Neural cell (in vitro differentiated cells): ENCODE results near the gene DKK1. TPM values are rescaled to one million over a fixed set of nuclear protein-coding genes. Genes with fewer than 3 reads are reported as not detected.

Experiments used
- H2AFZ ChIP-seq: fragments of 200-600, 300-800 bp; sonication (generic), shearing (Covaris generic); 2 replicates; pipeline ENCODE4 v1.6.0; 2014; ENCODE audit warnings: low read depth, mild to moderate bottlenecking, antibody characterized with exemption, low read length, moderate library complexity
- H3F3A ChIP-seq: fragments of 200-600 bp; shearing (Covaris generic); 2 replicates; pipeline ENCODE4 v1.6.1; 2016; ENCODE audit warnings: mild to moderate bottlenecking, moderate library complexity, mixed read lengths, antibody characterized with exemption, low read length; ENCODE audit not compliant: insufficient read depth, poor library complexity, severe bottlenecking
- H3K27ac ChIP-seq: fragments of 200-600, 300-800 bp; sonication (generic), shearing (Covaris generic); 2 replicates; pipeline ENCODE4 v1.5.1; 2014; ENCODE audit warnings: mild to moderate bottlenecking, low read length, moderate library complexity
- H3K27me3 ChIP-seq: fragments of 300-800, 200-600 bp; sonication (generic), shearing (Covaris generic); 2 replicates; pipeline ENCODE4 v1.6.0; 2014; ENCODE audit warnings: mild to moderate bottlenecking, low read depth, low read length, moderate library complexity; ENCODE audit not compliant: insufficient read depth
- H3K36me3 ChIP-seq: fragments of 300-800, 200-600 bp; sonication (generic), shearing (Covaris generic); 2 replicates; pipeline ENCODE4 v1.5.1; 2014; ENCODE audit warnings: mild to moderate bottlenecking, antibody characterized with exemption, low read length, moderate library complexity; ENCODE audit not compliant: insufficient read depth
- H3K4me2 ChIP-seq: fragments of 300-800, 200-600 bp; sonication (generic), shearing (Covaris generic); 2 replicates; pipeline ENCODE4 v1.6.0; 2014; ENCODE audit warnings: mild to moderate bottlenecking, low read length
- H3K4me3 ChIP-seq: fragments of 300-800, 200-600 bp; sonication (generic), shearing (Covaris generic); 2 replicates; pipeline ENCODE4 v1.5.1; 2014; ENCODE audit warnings: mild to moderate bottlenecking, low read length, moderate library complexity
- H3K79me2 ChIP-seq: fragments of 200-600 bp; shearing (Covaris generic); replicated peaks from 2 replicates; pipeline ENCODE4 v1.6.0; 2014; ENCODE audit warnings: mild to moderate bottlenecking, low read length, moderate library complexity; ENCODE audit not compliant: insufficient read depth
- H3K9ac ChIP-seq: fragments of 300-800, 200-600 bp; sonication (generic), shearing (Covaris generic); 2 replicates; pipeline ENCODE4 v1.6.1; 2016; ENCODE audit warnings: mild to moderate bottlenecking, low read length, mixed read lengths
- H3K9me2 ChIP-seq: fragments of 200-600 bp; shearing (Covaris generic); 2 replicates; pipeline ENCODE4 v1.6.1; 2016; ENCODE audit warnings: mild to moderate bottlenecking, low read length, mixed read lengths; ENCODE audit not compliant: insufficient read depth
- H3K9me3 ChIP-seq: fragments of 200-600, 300-800 bp; sonication (generic), shearing (Covaris generic); 2 replicates; pipeline ENCODE4 v1.6.1; 2016; ENCODE audit warnings: mild to moderate bottlenecking, mixed run types, low read length, moderate library complexity, mixed read lengths
- H4K20me1 ChIP-seq: fragments of 200-600 bp; shearing (Covaris generic); 2 replicates; pipeline ENCODE4 v1.6.1; 2016; ENCODE audit warnings: mild to moderate bottlenecking, mixed run types; ENCODE audit not compliant: insufficient read depth
- CTCF ChIP-seq: fragments of 450-650 bp; IDR thresholded peaks from 2 replicates; pipeline ENCODE4 v1.5.1; 2014; ENCODE audit warnings: antibody characterized with exemption, mild to moderate bottlenecking, moderate library complexity; ENCODE audit not compliant: poor library complexity, severe bottlenecking
- EP300 ChIP-seq: fragments of 450-650 bp; conservative IDR thresholded peaks from 2 replicates; pipeline ENCODE4 v1.6.1; 2014; ENCODE audit warnings: antibody characterized with exemption, mild to moderate bottlenecking, moderate library complexity; ENCODE audit not compliant: poor library complexity, severe bottlenecking
- EZH2 ChIP-seq: fragments of 200-600, 300-800 bp; shearing (Covaris generic), sonication (generic); IDR thresholded peaks from 2 replicates; pipeline ENCODE4 v1.6.1; 2014; ENCODE audit warnings: antibody characterized with exemption, low read length, borderline replicate concordance, mild to moderate bottlenecking; ENCODE audit not compliant: insufficient read depth, poor library complexity, severe bottlenecking
- MXI1 ChIP-seq: fragments of 450-650 bp; conservative IDR thresholded peaks from 2 replicates; pipeline ENCODE4 v1.6.1; 2014; ENCODE audit warnings: antibody characterized with exemption, mild to moderate bottlenecking; ENCODE audit not compliant: poor library complexity, severe bottlenecking
- POLR2AphosphoS5 ChIP-seq: IDR thresholded peaks from 2 replicates; pipeline ENCODE4 v1.6.1; 2012
- RAD21 ChIP-seq: fragments of 450-650 bp; conservative IDR thresholded peaks from 2 replicates; pipeline ENCODE4 v1.6.1; 2014; ENCODE audit warnings: antibody characterized with exemption, mild to moderate bottlenecking, moderate library complexity
- REST ChIP-seq: IDR thresholded peaks from 2 replicates; pipeline ENCODE4 v1.6.1; 2012; ENCODE audit warnings: borderline replicate concordance
- SMC3 ChIP-seq: fragments of 450-650 bp; conservative IDR thresholded peaks from 2 replicates; pipeline ENCODE4 v1.6.1; 2014; ENCODE audit warnings: antibody characterized with exemption, mild to moderate bottlenecking, moderate library complexity; ENCODE audit not compliant: poor library complexity
- TAF1 ChIP-seq: IDR thresholded peaks from 2 replicates; pipeline ENCODE4 v1.6.1; 2012; ENCODE audit warnings: low read depth
- polyA plus RNA-seq: library from polyadenylated mRNA; depleted of rRNA; stranded (reverse); fragments of >200 nt; gene quantifications from 2 replicates; pipeline ENCODE4 v1.2.3, GENCODE V29; 2014

Gene DKK1
- polyA plus RNA-seq, 1 donor from 2014 or later, result 0.12 TPM

GRCh38 chr10:52353205-52353604 lies 39.1 kb downstream of the DKK1 start:
- H3K27me3 ChIP-seq, result no peaks in the 10 kb centered on the region
- no peaks in the 10 kb centered on the region for H3K9me2 ChIP-seq
- no peak overlapping the region for H3K9ac ChIP-seq
- no peak overlapping the region for H3K27ac ChIP-seq
- no peaks in the 10 kb centered on the region for H3K79me2 ChIP-seq
- H3K36me3 ChIP-seq, result no peaks in the 10 kb centered on the region
- H4K20me1 ChIP-seq, result no peaks in the 10 kb centered on the region
- H3K9me3 ChIP-seq, result no peaks in the 10 kb centered on the region
- H2AFZ ChIP-seq, result no peak overlapping the region
- no peak overlapping the region for H3K4me2 ChIP-seq
- TF ChIP-seq TAF1 (no peak), REST (no peak), EP300 (no peak), EZH2 (no peak), RAD21 (no peak), SMC3 (no peak), POLR2AphosphoS5 (no peak)
- H3F3A ChIP-seq, result no peaks in the 10 kb centered on the region
- no peak overlapping the region for H3K4me3 ChIP-seq

- Histone ChIP-seq H3K4me3 (no peak overlapping the region), H3K9me3 (no peaks in the 10 kb centered on the region), H3K36me3 (no peaks in the 10 kb centered on the region), H3K9me2 (no peaks in the 10 kb centered on the region), H2AFZ (no peak overlapping the region), H4K20me1 (no peaks in the 10 kb centered on the region), H3K79me2 (no peaks in the 10 kb centered on the region), H3K9ac (no peak overlapping the region), H3K27me3 (no peaks in the 10 kb centered on the region), H3F3A (no peaks in the 10 kb centered on the region), H3K27ac (no peak overlapping the region), H3K4me2 (no peak overlapping the region)
- TF ChIP-seq MXI1, result no peak
- no peak for TF ChIP-seq EZH2
- TF ChIP-seq CTCF, result no peak
- no peak for TF ChIP-seq TAF1
- TF ChIP-seq RAD21, result no peak
- TF ChIP-seq SMC3, result no peak
- no peak for TF ChIP-seq REST
- TF ChIP-seq EP300, result no peak
- TF ChIP-seq POLR2AphosphoS5, result no peak
These were observed 39.9 kb downstream of the DKK1 start for GRCh38 chr10:52353960-52354394.
